HG03095 (cell line): Measurements from ENCODE around the gene BPIFA3.
"Not testable (repeated sequence)": the region's sequence is repeated elsewhere in the genome, so short reads cannot be mapped to it uniquely, and the experiment has no call there.

Source experiments
- ATAC-seq: cut with Tn5 transposase; IDR thresholded peaks from one replicate; pipeline ENCODE4 v1.9.1; 2021; ENCODE audit warnings: moderate library complexity; ENCODE audit not compliant: unreplicated experiment

Gene BPIFA3

DNA sequence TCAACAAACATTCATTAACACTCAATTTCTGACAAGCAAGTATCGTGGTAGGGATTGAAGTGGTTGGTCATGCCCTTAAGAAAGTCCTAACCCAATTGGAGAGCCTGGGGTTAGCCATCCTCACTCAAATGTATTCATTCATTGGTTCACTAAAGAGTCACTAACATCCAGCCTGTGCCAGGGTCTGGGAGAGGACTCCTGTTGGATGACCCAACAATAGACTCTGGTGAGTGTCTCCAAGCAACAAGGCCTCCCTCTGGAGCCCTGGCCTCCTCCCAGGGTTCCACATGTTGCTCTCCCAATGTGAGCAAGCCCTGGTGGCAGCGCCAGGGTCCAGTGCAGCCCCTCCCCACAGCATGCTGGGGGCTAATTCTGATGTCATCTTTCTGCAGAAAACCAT lies at the start of gene BPIFA3:
Gene BPIFA3, plus strand, starts transcription at position 301 of the 400 bp plus-strand sequence. CDS start 185 bp downstream, outside the sequence.
- no peak for ATAC-seq

DNA sequence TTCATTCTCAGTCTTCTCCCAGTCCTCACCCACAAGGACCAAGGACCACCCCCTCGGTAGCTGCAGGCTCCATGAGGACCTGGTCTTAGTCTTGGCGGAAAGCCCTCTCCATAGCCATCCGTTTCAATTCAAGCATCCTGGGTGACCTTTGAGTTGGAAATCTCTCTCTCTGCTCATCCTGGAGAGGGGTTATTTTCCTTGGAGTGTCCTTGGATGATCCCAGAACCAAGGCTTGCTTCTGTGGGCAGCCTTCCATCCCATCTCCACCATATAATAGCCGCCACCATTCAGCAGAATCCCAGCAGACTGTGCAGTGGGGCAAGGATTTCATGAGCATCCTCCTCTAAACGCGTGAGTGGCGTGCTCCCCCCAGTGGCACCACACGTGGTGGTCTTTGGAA lies 49.3 kb upstream of the BPIFA3 start, which contains the start of gene BPIFA2:
Gene BPIFA2, plus strand, starts transcription at position 301 of the 400 bp plus-strand sequence. CDS start 987 bp downstream, outside the sequence.
- no peak for ATAC-seq

DNA sequence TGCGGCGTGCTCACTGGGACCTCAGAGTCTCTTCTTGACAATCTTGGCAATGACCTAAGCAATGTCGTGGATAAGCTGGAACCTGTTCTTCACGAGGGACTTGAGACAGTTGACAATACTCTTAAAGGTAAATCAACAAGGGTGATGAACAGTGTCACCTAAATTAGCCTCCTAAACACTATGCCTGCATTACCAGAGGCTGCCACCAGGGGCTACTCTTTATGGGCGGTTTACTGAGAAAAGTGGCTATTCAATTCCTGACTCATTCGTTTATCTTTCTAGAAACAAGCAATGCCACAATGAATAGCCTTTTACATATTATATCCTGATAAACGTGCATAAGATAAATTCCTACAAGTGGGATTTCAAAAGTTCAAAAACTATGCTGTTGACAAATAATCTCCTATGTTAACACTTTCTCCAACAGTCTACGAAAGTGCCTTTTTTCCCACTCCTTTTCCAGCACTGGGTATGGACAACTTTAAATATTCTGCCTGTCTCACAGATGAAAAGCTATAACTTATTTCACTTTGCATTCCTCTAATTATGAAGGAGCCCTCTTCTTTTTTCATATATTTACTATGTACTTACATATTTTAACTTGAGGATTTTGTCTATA lies 47.9 kb upstream of the BPIFA3 start:
- ATAC-seq = no peak

DNA sequence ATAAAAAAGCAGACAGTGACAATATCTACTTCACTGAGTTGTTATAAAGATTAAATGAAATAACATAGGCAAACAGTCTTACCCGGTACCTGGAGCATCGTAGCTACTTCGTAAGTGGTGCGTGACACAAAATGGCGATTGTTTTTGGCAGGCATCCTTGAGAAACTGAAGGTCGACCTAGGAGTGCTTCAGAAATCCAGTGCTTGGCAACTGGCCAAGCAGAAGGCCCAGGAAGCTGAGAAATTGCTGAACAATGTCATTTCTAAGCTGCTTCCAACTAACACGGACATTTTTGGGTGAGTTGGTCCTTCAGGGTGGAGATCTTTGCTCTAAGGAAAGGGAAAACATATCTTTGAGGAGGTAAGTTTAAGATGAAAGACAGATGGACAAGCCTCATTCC lies 44.4 kb upstream of the BPIFA3 start:
- ATAC-seq = no peak

DNA sequence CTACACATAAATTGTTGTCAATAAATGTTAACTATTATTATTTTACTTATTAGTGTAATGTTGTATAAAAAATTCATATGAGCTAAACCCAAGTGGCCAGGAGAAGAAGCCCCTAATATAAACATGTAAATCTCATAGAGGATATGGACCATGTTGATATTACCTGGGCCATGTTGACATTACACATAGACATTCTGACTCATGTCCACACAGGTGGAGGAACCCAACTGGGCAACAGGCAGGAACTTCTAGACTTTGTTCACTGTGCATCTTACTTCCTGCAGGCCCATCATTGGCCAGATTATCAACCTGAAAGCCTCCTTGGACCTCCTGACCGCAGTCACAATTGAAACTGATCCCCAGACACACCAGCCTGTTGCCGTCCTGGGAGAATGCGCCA lies 42.0 kb upstream of the BPIFA3 start:
- no peak for ATAC-seq

DNA sequence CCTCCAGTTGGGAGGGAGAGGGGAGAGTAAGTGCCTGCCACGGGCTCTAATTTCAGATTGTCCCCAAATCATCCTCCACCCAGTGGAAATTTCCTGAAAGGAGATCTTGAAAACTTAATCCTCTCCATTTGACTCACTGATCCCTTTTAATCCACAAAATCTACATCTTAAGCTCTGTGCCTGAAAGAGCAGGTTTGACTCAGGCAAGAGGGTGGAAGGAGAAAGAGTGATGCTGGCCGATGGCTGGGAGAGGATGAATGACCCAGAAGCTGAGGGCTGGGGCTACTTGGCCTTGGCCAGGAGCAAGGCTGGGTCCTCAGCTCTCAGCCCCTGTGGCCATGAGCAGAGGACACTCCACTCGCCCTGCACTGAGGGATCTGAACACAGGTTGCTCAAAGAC lies 41.1 kb upstream of the BPIFA3 start:
- no peak for ATAC-seq

DNA sequence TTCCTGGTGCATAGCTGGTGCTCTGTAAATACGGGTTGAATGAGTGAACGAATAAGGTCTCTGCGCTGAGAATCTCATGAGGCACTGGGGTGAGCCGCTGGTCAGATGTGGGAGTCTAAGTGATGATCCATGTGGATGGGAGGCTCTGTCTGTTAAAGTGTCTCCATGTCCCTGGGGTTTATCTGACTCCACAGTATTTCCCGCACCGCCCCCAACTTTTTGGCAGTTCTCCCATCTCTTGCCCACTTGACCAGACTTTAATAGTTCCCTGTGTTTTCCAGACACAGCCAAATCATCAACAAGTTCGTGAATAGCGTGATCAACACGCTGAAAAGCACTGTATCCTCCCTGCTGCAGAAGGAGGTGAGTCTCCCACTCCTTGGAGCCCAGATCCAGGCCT lies 39.3 kb upstream of the BPIFA3 start:
- ATAC-seq = no peak

DNA sequence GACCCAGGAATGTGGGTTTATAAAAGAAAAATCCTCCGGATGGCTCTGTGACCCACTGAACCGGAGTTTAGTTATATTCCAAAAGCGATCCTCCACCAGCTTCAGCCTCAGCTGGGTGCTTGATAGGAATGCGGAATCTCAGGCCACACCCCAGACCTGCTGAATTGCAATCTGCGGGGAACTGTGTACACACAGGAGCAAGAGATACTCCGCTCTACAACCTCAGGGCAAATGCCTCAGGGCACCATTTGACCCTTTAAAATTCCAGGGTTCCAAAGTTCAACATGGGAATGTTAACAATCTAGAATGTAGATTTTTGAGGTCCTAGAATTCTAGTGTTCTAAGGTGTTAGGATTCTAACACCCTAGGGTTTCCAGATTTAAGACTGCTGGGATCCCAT lies 38.4 kb upstream of the BPIFA3 start:
- no peak for ATAC-seq

DNA sequence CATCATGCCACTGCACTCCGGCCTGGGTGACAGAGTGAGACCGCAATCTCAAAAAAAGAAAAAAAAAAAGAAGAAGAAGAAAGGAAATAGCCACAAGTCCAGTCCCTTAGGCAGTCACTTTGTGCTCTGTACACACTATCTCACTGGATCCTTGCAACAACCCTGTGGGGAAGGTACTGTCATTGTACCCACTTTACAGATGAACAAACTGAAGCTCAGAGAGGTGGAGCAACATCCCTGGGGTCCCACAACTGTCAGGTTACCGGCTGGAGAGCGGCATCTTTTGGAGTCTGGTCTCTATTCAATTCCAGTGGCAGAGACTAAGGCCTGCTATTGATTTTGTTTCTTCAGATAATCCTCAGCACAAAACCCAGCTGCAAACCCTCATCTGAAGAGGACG lies 37.0 kb upstream of the BPIFA3 start:
- no peak for ATAC-seq

DNA sequence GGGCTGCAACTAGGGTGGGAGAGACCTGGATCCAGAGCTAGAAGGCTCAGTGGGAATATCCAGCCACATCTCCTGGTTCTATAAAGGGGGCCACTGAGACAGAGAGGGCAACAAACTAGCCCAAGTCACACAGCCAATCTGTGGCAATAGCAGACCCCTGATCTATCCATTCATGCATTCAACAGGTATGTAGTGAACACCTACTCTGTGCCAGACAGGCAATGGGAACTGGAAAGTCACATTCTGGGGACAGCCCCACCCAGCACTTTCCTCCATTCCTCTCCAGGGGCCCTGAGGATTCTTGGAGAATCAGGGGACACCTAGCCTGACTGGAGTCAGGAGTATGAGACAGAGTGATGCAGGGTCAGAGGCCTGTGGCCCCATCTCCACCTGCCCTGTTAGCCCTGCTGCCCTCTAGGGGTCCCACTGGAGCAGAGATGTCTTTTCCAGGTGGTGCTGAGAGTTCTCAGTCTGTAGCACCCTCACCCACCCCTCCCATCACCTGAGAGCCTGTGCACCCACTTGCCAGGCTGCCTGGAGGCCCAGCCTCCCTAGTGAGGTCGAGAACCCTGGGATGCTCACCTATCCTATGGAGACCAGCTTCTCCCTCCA lies 35.6 kb upstream of the BPIFA3 start:
- no peak for ATAC-seq

DNA sequence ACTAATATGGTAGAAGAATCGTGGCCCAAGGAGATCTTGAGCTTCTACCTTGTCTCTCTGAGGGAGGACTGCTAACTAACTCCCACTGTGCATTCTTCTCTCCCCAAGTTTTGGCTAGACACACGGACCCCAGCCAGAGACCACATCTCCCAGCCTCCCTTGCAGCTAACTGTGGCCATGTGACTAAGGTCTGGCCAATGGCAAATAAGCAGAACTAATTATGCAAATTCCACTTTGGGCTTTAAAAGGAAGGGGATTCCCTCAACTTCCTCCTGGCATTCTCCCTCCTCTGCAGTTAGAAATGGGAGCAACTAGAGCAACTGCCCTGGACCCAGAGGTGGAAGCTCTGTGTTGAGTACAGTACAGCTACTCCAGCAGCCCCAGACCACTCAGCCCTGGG lies 33.8 kb upstream of the BPIFA3 start:
- ATAC-seq = no peak

DNA sequence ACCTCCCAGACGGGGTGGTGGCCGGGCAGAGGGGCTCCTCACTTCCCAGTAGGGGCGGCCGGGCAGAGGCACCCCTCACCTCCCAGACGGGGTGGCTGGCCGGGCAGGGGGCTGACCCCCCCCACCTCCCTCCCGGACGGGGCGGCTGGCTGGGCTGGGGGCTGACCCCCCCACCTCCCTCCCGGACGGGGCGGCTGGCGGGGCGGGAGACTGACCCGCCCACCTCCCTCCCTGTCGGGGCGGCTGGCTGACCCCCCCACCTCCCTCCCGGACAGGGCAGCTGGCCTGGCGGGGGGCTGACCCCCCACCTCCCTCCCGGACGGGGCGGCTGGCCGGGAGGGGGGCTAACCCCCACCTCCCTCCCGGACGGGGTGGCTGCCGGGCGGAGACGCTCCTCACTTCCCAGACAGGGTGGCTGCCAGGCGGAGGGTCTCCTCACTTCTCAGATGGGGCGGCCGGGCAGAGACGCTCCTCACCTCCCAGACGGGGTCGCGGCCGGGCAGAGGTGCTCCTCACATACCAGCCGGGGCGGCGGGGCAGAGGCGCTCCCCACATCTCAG lies 32.0 kb upstream of the BPIFA3 start:
- not testable (repeated sequence) for ATAC-seq

DNA sequence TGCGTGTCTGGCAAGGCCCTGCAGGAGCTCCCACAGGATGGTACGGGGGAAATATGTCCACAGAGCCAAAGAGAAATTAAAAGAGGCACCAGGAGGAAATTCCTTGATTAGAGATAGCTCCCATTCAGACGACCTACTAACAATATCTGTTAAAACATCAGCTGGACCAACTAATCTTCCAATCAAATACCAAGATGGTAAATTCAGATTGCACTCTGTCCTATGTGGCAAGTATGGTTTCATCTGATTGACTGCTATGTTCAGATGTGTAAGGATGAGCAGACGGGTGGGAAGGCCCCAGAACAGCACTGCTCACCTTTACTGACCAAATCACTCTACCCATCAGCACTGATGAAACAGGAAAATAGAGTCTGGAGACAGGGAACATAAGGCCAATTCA lies 29.7 kb upstream of the BPIFA3 start:
- ATAC-seq = no peak

DNA sequence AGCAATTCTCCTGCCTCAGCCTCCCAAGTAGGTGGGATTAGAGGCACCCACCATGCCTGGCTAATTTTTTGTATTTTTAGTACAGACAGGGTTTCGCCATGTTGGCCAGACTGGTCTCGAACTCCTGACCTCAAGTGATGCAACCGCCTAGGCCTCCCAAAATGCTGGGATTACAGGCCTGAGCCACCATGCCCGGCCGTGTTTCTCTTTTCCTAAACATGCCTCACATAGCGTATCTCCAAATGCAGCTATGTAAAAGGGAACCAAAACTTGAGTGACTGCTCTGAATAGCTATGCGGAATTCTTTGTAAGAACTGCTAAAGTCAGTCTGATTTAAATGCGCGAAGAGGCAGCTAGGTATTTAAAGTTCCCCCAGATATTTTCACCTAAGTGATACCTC lies 28.7 kb upstream of the BPIFA3 start:
- no peak for ATAC-seq

DNA sequence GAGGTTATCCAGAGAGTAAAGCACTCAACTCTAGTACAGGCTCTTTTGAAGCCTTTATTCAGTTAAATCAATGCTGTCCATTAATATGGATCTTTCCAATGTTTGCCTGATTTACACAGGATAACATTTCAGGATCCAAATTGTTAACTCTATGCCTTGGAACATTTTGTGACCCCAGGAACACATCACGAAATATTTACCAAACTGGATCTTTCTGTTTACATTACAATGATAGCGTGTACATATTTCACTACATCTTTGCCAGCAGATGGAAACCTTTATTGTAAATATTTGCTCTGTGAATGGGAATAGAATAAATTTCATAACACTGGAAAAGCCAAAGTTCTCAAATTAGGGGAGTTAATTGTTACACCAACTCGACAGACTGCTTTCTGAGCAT lies 25.7 kb upstream of the BPIFA3 start:
- ATAC-seq = no peak

DNA sequence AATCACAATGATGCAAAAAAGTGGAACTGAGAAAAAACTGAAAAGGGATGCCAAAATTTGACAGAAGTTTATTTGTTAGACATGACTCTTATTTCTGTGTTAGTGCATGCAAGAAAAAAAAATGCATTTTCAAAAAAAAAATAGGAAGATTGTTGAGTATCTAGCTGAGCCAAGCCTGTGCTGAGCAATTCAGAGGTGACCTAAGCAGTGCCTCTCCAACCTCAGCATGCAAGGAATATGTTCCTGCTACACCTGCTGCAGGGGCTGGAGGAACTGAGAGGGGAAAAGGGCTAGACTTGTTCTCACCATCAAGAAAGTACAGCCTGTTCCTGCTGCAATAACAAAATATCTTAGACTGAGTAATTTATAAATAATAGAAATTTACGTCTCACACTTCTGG lies 25.2 kb upstream of the BPIFA3 start:
- ATAC-seq = no peak

DNA sequence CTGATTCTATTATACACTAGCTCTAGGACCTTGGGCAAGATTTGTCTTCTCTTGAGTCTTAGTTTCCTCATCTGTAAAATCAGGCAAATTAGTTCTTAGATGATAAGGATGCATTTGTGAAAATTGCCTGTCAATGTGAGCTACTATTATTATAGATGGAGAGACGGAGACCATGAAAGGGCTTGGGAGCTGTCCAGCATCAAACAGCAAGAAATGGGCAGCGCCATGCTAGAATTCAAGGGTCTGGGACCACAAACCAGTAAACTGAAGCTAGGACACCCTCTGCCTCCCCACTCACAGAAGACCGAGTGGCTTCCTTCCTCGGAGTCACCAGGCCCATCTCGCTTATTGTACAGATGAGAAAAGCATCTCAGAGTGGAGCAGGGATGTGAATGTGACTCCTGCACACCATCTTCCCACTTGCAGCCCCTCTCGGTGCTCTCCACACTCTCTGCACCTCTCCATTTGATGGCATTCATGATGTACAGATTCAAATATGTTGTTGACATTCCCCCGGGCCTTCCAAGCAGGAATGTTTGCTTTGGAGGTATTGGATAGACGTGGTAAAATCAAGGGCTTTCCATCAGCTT lies 24.1 kb upstream of the BPIFA3 start:
- ATAC-seq = no peak

DNA sequence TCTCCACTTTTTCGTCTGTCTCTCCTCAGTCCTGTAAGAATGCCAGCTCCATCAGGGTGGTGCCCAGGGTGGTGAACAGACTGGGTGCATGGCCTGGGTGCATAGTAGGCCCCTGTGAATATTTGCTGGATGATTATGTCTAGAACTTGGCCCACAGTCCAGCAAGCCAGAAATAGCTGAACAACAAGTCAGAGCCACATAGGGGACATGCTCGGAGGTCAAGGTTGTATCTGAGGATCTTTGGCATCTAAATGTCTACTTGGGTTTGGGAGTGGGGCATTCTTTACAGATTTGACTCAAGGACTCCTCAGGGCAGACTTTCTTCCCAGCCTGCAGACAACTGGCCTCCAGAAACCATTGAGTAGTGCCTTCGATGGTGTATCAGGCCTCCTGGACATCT lies 18.1 kb upstream of the BPIFA3 start:
- ATAC-seq = no peak

DNA sequence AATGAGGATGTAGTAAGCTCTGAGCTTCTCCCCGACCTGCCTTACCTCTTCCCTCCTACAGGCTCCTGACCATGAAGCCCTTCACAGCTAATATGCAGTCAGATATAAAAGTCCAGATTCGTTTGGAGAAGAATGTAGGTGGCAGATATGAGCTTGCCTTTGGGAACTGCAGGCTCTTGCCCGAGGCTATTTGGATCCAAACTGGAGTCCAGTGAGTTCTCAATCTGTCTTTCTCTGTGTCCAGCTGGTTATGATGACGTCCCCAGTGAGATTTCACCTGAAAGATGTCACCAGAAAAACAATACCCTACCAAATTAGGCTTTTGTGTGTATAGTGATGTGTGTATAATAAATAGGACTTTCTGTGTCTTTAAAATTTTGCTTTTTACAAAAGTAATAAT lies 14.7 kb upstream of the BPIFA3 start:
- ATAC-seq = no peak

DNA sequence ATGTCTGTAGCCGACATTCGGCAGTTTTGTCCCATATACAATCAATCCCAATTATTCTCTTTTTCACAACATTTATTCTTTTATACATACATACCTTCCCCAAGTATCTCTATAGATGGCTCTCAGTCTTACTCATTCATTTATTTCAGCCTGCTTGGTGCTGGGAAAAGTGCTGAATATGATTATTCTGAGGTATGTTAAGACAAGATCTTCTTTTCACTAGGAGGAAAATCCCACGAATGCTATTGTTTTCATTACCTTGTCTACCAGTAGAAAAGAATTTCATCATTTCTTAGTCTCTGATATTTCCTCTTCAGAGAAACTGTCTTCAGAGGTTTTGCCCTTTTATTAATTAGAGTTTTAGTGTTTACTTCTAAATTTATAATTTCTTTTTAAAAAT lies 13.7 kb upstream of the BPIFA3 start:
- no peak for ATAC-seq

DNA sequence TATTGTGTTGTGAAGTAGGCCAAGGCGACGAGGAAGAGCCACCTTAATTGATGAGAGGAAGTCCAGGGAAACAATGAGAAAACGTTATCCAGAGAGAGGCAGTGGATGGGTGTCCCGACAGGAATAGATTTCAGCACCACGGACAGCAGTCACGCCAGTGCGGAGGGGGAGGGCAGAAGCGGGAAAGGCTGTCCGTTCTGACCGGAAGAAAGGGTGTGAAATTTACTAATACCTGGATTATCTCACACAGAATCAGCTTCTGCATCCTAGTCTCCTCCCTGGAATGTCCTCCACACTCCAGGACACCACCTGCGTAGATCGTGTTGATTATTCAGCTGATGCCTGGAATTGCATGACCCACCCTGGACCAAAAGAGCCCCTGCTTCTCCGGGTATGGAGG lies 7.4 kb upstream of the BPIFA3 start:
- no peak for ATAC-seq

DNA sequence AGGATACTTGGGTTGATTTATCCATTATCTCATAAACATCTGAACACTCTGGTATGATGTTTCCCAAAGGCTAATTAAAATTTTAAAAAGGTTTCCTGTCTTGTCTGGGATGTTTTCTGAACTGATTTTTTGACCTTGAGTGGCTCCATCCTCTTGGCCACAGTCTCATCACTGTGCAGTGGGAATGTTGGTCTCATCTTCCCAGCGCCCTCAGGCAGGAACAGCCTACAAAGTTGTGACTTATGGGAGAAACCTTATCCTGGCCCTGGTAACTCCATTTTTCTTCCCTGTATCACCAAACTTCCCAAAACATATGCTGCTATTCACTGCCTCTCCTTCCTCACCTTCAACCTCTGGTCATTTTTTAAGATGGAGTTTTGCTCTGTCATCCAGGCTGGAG lies 6.8 kb upstream of the BPIFA3 start:
- no peak for ATAC-seq
